PC-9 (cell line): ENCODE results near the gene AP5B1. TPM values are rescaled to one million over a fixed set of nuclear protein-coding genes. Genes with fewer than 3 reads are reported as not detected.

ENCODE experiments used
- BruUV-seq: library from RNA; stranded (reverse); fragments of 400-500 nt; replicated peaks from 2 replicates; lab custom pipeline; 2021; lab: Mats Ljungman, UMichigan
- CTCF ChIA-PET: fragments of 300-600 bp; sonication (Branson Sonifier 250); formaldehyde crosslinking; loops from one replicate; lab custom pipeline; 2022; ENCODE audit warnings: antibody characterized with exemption; lab: Charles Lee
- POLR2A ChIA-PET: fragments of 300-600 bp; sonication (Branson Sonifier 250); formaldehyde crosslinking; loops from one replicate; lab custom pipeline; 2022; ENCODE audit warnings: antibody characterized with exemption; ENCODE audit not compliant: unreplicated experiment; lab: Charles Lee
- DNase-seq, 2 experiments: peaks; one replicate each; pipeline versions ENCODE4 v3.0.0 to v3.0.0-alpha.2; 2015 to 2022; ENCODE audit warnings: mixed read lengths in 1 of 2
- H2AFZ ChIP-seq: fragments of 200-600 bp; sonication (generic); 2 replicates; pipeline ENCODE4 v1.8.1; 2017; ENCODE audit warnings: antibody characterized with exemption
- H3F3A ChIP-seq: fragments of 200-600 bp; sonication (generic); 2 replicates; pipeline ENCODE4 v1.8.1; 2017; ENCODE audit warnings: antibody characterized with exemption, mild to moderate bottlenecking, low read depth; ENCODE audit not compliant: insufficient read depth
- H3K27ac ChIP-seq: fragments of 200-600 bp; sonication (generic); 2 replicates; pipeline ENCODE4 v1.6.1; 2016; ENCODE audit warnings: mixed run types
- H3K27me3 ChIP-seq: fragments of 200-600 bp; sonication (generic); 2 replicates; pipeline ENCODE4 v1.6.1; 2016; ENCODE audit warnings: low read depth, mixed run types; ENCODE audit not compliant: insufficient read depth
- H3K36me3 ChIP-seq: fragments of 200-600 bp; sonication (generic); 2 replicates; pipeline ENCODE4 v1.6.1; 2016; ENCODE audit warnings: low read depth, mixed run types
- H3K4me1 ChIP-seq: fragments of 200-600 bp; sonication (generic); replicated peaks from 2 replicates; pipeline ENCODE4 v1.6.1; 2016; ENCODE audit warnings: mixed run types; ENCODE audit not compliant: insufficient read depth
- H3K4me2 ChIP-seq: fragments of 200-600 bp; sonication (generic); 2 replicates; pipeline ENCODE4 v1.6.1; 2017; ENCODE audit warnings: mixed run types
- H3K4me3 ChIP-seq: fragments of 200-600 bp; sonication (generic); 2 replicates; pipeline ENCODE4 v1.6.1; 2016; ENCODE audit warnings: mixed run types
- H3K79me2 ChIP-seq: fragments of 200-600 bp; sonication (generic); 2 replicates; pipeline ENCODE4 v1.6.1; 2017; ENCODE audit warnings: low read depth, mixed run types
- H3K9me2 ChIP-seq: fragments of 200-600 bp; sonication (generic); 2 replicates; pipeline ENCODE4 v1.8.1; 2017; ENCODE audit warnings: mild to moderate bottlenecking; ENCODE audit not compliant: insufficient read depth
- H3K9me3 ChIP-seq: fragments of 200-600 bp; sonication (generic); 2 replicates; pipeline ENCODE4 v1.8.1; 2016; ENCODE audit warnings: low read depth; ENCODE audit not compliant: insufficient read depth
- H4K20me1 ChIP-seq: fragments of 200-600 bp; sonication (generic); 2 replicates; pipeline ENCODE4 v1.8.1; 2017; ENCODE audit not compliant: insufficient read depth
- CTCF ChIP-seq: fragments of 200-600 bp; sonication (generic); conservative IDR thresholded peaks from 2 replicates; pipeline ENCODE4 v1.6.1; 2017; ENCODE audit warnings: mixed run types, antibody characterized with exemption, mild to moderate bottlenecking, moderate library complexity
- EZH2 ChIP-seq: fragments of 200-600 bp; sonication (generic); IDR thresholded peaks from 2 replicates; pipeline ENCODE4 v1.8.0; 2017; ENCODE audit warnings: antibody characterized with exemption, low read depth
- intact Hi-C: fragments of 100-400 bp; cut with micrococcal nuclease; formaldehyde crosslinking; loops from one replicate; pipeline ENCODE4 v1.10.0; 2022; ENCODE audit not compliant: unreplicated experiment
- total RNA-seq: library from RNA; stranded (reverse); gene quantifications from 2 replicates; pipeline ENCODE4 v1.2.3, GENCODE V29; 2021

Gene AP5B1
- total RNA-seq, 1 experiment from 2014 or later, result 20.8 TPM

- Histone ChIP-seq H2AFZ (no peak overlapping the region), H3K9me2 (no peaks in the 10 kb centered on the region), H3K4me2 (peak overlapping the region; percentile 98), H3K4me3 (peak overlapping the region; percentile 33; the same call in 1 of the 2 replicates), H3K79me2 (peaks cover 42% of the 10 kb centered on the region), H3F3A (peaks cover 29% of the 10 kb centered on the region), H3K4me1 (peaks cover 55% of the 10 kb centered on the region), H3K9me3 (no peaks in the 10 kb centered on the region), H3K27me3 (no peaks in the 10 kb centered on the region), H3K36me3 (peaks cover 18% of the 10 kb centered on the region), H4K20me1 (peaks cover 9% of the 10 kb centered on the region; the same call in 1 of the 2 replicates), H3K27ac (peak overlapping the region; percentile 89)
- intact Hi-C loops, result no loop called here
- DNase-seq, result peak in 1 of 2 experiments; percentile 33
- no TSS peak for BruUV-seq
- CTCF ChIA-PET, result interaction anchor here (1.0 to 1.2 kb wide), 2 partner anchors 14 to 251 kb away, joined by 3 read pairs; no protein-coding TSS in a partner anchor
- no peak for TF ChIP-seq CTCF
- TF ChIP-seq EZH2, result no peak
- POLR2A ChIA-PET, result interaction anchor here (0.5 kb wide), 1 partner anchor 302 kb away, joined by 15 read pairs; no protein-coding TSS in a partner anchor
Observed at GRCh38 chr11:65793625-65794400, 13.0 kb upstream of the AP5B1 start.

GRCh38 chr11:65793144-65793581, 12.4 kb upstream of the AP5B1 start:
- Histone ChIP-seq H3K4me3 (peak overlapping the region; percentile 33; the same call in 1 of the 2 replicates), H2AFZ (0 out of 2 replicates have a peak overlapping the region, but pooled peaks have one; percentile 6), H4K20me1 (peaks cover 9% of the 10 kb centered on the region; the same call in 1 of the 2 replicates), H3K4me2 (peak overlapping the region; percentile 98), H3K9me2 (no peaks in the 10 kb centered on the region), H3F3A (peaks cover 29% of the 10 kb centered on the region), H3K27ac (peak overlapping the region; percentile 89), H3K36me3 (peaks cover 18% of the 10 kb centered on the region), H3K79me2 (peaks cover 48% of the 10 kb centered on the region), H3K27me3 (no peaks in the 10 kb centered on the region), H3K4me1 (peaks cover 62% of the 10 kb centered on the region), H3K9me3 (no peaks in the 10 kb centered on the region)
- no peak for TF ChIP-seq CTCF
- no peak for TF ChIP-seq EZH2
- POLR2A ChIA-PET, result interaction anchor here (0.5 to 1.0 kb wide), 6 partner anchors 73 to 1620 kb away, joined by 3 to 31 read pairs (median 10); partner anchors contain the start of genes KAT5, NEAT1 and RNASEH2C
- BruUV-seq, result no TSS peak
- intact Hi-C loops, result no loop called here
- DNase-seq, result peak; percentile 76 to 91
- CTCF ChIA-PET, result interaction anchor here (0.6 to 1.2 kb wide), 4 partner anchors 13 to 252 kb away, joined by 3 to 13 read pairs (median 4); no protein-coding TSS in a partner anchor

- TF ChIP-seq EZH2 (no peak), CTCF (no peak)
- Histone ChIP-seq H3K9me2 (no peaks in the 10 kb centered on the region), H3K4me3 (peak overlapping the region; percentile 33; the same call in 1 of the 2 replicates), H3F3A (peaks cover 29% of the 10 kb centered on the region), H3K36me3 (peaks cover 18% of the 10 kb centered on the region), H4K20me1 (peaks cover 9% of the 10 kb centered on the region; the same call in 1 of the 2 replicates), H3K27ac (peak overlapping the region; percentile 89), H3K27me3 (no peaks in the 10 kb centered on the region), H3K4me2 (peak overlapping the region; percentile 98), H3K4me1 (peaks cover 65% of the 10 kb centered on the region), H3K79me2 (peaks cover 54% of the 10 kb centered on the region), H2AFZ (0 out of 2 replicates have a peak overlapping the region, but pooled peaks have one; percentile 6), H3K9me3 (no peaks in the 10 kb centered on the region)
- ChIA-PET CTCF (interaction anchor here (0.6 to 1.3 kb wide), 5 partner anchors 13 to 554 kb away, joined by 3 to 5 read pairs (median 4); partner anchors contain the start of gene MUS81), POLR2A (interaction anchor here (0.6 to 1.0 kb wide), 4 partner anchors 72 to 284 kb away, joined by 3 to 6 read pairs (median 4); partner anchors contain the start of genes KAT5 and RNASEH2C)
- peak; percentile 66 to 73 for DNase-seq
- intact Hi-C loops, result no loop called here
- BruUV-seq, result no TSS peak
Observed at GRCh38 chr11:65792456-65792855, 11.7 kb upstream of the AP5B1 start.
